GM10266 (cell line): ENCODE data around the gene ARID5B.
A peak's percentile ranks its signal among the peaks of the same experiment; 100 is the strongest.

Source experiments
- DNase-seq: peaks from one replicate; pipeline ENCODE4 v3.0.0; 2012; ENCODE audit errors: extremely low spot score
- TF ChIP-seq, protein P1 (sequence below): IDR thresholded peaks from 2 replicates; pipeline ENCODE4 v1.5.1; 2012; ENCODE audit warnings: mild to moderate bottlenecking, low read depth; ENCODE audit not compliant: control insufficient read depth, insufficient read depth; ENCODE audit errors: missing control alignments

The ARID5B gene

GRCh38 chr10:62076891-62077290, 175.4 kb downstream of the ARID5B start:
- TF ChIP-seq, protein P1, sequence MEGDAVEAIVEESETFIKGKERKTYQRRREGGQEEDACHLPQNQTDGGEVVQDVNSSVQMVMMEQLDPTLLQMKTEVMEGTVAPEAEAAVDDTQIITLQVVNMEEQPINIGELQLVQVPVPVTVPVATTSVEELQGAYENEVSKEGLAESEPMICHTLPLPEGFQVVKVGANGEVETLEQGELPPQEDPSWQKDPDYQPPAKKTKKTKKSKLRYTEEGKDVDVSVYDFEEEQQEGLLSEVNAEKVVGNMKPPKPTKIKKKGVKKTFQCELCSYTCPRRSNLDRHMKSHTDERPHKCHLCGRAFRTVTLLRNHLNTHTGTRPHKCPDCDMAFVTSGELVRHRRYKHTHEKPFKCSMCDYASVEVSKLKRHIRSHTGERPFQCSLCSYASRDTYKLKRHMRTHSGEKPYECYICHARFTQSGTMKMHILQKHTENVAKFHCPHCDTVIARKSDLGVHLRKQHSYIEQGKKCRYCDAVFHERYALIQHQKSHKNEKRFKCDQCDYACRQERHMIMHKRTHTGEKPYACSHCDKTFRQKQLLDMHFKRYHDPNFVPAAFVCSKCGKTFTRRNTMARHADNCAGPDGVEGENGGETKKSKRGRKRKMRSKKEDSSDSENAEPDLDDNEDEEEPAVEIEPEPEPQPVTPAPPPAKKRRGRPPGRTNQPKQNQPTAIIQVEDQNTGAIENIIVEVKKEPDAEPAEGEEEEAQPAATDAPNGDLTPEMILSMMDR: no peak
- no peak for DNase-seq

GRCh38 chr10:62077330-62078015, 176.0 kb downstream of the ARID5B start:
- TF ChIP-seq, protein P1: no peak
- DNase-seq: no peak

GRCh38 chr10:62079885-62080559, 178.5 kb downstream of the ARID5B start:
- TF ChIP-seq, protein P1: no peak
- DNase-seq: peak; percentile 25

GRCh38 chr10:62080905-62081304, 179.4 kb downstream of the ARID5B start:
- no peak for DNase-seq
- TF ChIP-seq, protein P1: no peak

DNA sequence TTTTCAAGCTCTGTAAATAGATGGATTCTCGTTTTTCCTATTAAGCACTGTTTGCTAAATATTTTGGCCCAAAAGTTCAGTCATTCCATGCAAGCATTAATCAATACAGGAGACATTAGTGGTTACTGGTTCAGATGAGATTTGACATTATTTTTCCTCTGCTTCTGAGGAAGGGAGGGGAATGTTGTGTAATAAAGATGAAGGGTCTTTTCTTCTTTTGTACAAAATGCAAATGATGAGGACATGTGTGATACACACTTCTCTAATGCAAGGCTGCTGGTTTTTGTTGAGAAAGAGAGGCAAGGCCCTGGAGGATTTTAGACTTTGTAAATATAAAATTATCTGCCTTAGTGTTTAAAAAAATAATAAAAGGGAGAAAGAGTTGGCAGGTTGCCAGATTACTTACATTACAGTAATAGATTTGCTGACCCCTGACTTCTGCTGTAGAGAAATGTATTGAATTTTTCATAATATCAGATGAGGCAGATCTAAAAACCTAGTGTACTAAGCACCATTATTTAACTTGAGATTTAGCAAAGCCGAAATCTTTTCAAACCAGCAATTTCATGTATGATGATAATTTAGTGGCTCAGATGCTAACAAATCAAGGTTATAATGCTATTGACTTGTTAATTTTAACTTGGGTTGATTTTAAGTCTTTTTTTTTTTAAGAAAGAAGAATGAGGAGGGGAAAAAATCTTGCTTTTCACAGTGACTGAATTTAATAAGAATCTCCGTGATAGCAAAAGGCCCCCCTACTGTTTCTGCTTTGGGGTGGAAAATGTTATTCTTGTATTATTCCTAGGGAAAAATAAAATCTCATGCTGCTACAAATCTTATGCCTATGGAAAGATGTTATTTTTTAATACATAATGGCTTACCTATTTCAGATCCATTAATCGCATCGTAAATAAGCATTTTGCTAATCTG, 180.1 kb downstream of the ARID5B start:
- no peak for DNase-seq
- TF ChIP-seq, protein P1: no peak

- no peak for DNase-seq
- TF ChIP-seq, protein P1: no peak
Observed at GRCh38 chr10:62082271-62082656, 180.8 kb downstream of the ARID5B start.
